Testis (tissue), 2 donors: ENCODE results near the gene MTERF4.

ENCODE experiments used
- POLR2A ChIP-seq: fragments of 450-650 bp; IDR thresholded peaks from one replicate; pipeline ENCODE4 v1.6.1; 2017; ENCODE audit warnings: antibody characterized with exemption, mild to moderate bottlenecking, moderate library complexity
- TF ChIP-seq, protein P1 (sequence below), 3 experiments: fragments of 450-650 bp in 2 of 3; fragments of 200-600 bp in 1 of 3; sonication (generic) in 1 of 3; IDR thresholded peaks; one replicate each; pipeline ENCODE4 v1.5.1; 2016 to 2019; ENCODE audit warnings: antibody characterized with exemption in 3 of 3, mild to moderate bottlenecking in 2 of 3, moderate library complexity in 1 of 3

DNA sequence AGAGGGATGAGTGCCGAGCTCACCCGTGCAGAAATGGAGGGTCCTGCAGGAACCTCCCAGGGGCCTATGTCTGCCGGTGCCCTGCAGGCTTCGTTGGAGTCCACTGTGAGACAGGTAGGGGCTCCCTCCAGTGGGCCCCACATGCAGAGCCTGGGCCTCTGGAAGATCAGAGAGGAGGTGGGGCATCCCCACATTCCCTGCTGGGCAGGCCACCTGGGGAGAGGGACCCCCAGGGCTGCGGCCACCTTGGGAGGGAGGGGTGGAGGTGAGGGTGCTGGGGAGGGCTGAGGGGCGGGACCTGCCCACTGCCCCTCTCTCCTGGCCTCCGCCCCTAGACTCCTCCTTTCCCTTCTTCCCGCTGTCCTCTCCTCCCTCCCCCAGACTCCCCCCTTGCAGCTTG lies 38.5 kb downstream of the MTERF4 start:
- no peak for TF ChIP-seq POLR2A
- TF ChIP-seq, protein P1, sequence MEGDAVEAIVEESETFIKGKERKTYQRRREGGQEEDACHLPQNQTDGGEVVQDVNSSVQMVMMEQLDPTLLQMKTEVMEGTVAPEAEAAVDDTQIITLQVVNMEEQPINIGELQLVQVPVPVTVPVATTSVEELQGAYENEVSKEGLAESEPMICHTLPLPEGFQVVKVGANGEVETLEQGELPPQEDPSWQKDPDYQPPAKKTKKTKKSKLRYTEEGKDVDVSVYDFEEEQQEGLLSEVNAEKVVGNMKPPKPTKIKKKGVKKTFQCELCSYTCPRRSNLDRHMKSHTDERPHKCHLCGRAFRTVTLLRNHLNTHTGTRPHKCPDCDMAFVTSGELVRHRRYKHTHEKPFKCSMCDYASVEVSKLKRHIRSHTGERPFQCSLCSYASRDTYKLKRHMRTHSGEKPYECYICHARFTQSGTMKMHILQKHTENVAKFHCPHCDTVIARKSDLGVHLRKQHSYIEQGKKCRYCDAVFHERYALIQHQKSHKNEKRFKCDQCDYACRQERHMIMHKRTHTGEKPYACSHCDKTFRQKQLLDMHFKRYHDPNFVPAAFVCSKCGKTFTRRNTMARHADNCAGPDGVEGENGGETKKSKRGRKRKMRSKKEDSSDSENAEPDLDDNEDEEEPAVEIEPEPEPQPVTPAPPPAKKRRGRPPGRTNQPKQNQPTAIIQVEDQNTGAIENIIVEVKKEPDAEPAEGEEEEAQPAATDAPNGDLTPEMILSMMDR (IDR thresholded peaks at IDR 0.05) = no peak
